Measurements from ENCODE around the gene DYNC1H1. TPM values are rescaled to one million over a fixed set of nuclear protein-coding genes. Genes with fewer than 3 reads are reported as not detected.
A peak's percentile ranks its signal among the peaks of the same experiment; 100 is the strongest.

The DYNC1H1 gene
- total RNA-seq, 4 donors from 2014 or later, result 556 to 753 (median 634) TPM

- Histone ChIP-seq H3K36me3 (peaks cover 32% of the 10 kb centered on the region), H3K4me3 (no peak overlapping the region), H3K4me1 (peaks cover 12% of the 10 kb centered on the region), H3K27me3 (no peaks in the 10 kb centered on the region), H3K27ac (peak overlapping the region; percentile 72), H3K9me3 (no peaks in the 10 kb centered on the region)
- DNase-seq (ENCODE audit: low spot score in 2 of 2), result peak in 1 of 2 donors; percentile 26
- 84% methylated on average over 5 of the region's 5 CpGs for WGBS
- TF ChIP-seq EP300 (IDR thresholded peaks at IDR 0.05), result no peak
These were observed 37.8 kb upstream of the DYNC1H1 start for GRCh38 chr14:101926620-101927019.

- DNase-seq (ENCODE audit: low spot score in 2 of 2), result peak; percentile 91 to 93
These were observed 36.5 kb upstream of the DYNC1H1 start for GRCh38 chr14:101927859-101928258.

DNA sequence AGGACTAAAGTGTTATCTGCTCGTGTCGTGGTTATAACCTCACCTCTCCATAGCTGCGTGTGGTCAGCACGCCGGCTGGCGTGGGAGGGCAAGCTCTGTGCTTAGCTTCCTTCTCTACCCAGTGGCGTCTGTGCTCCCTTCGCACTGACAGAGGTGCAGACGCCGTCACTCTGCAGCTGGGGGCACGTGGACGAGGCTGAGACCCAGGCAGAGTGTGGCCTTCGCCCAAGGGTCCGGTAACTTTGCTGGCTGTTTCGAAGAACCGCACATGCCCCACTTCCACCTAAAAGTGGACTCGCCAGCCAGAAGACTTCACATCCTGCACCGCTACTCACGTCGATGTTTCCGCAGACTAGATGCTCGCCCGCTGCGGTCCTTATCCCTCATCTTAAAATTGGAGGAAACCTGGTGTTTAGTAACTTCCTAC is 35.9 kb upstream of the DYNC1H1 start:
- H3K4me3 ChIP-seq, result no peak overlapping the region
- TF ChIP-seq CTCF (IDR thresholded peaks at IDR 0.05) (no peak), POLR2A (IDR thresholded peaks at IDR 0.05) (no peak), POLR2AphosphoS5 (IDR thresholded peaks at IDR 0.05) (no peak), EP300 (IDR thresholded peaks at IDR 0.05) (no peak)
- H3K9me3 ChIP-seq, result no peaks in the 10 kb centered on the region
- peaks cover 12% of the 10 kb centered on the region for H3K4me1 ChIP-seq
- peak in 1 of 2 donors; percentile 60 for DNase-seq (ENCODE audit: low spot score in 2 of 2)
- peaks cover 21% of the 10 kb centered on the region for H3K36me3 ChIP-seq
- WGBS, result 90% methylated on average over 23 of the region's 24 CpGs
- peak overlapping the region; percentile 45 for H3K27ac ChIP-seq
- no peaks in the 10 kb centered on the region for H3K27me3 ChIP-seq

More at GRCh38 chr14:101927859-101928258, 36.5 kb upstream of the DYNC1H1 start:
- Histone ChIP-seq H3K4me3 (no peak overlapping the region), H3K4me1 (peaks cover 12% of the 10 kb centered on the region), H3K27ac (peak overlapping the region; percentile 72), H3K36me3 (peaks cover 23% of the 10 kb centered on the region), H3K27me3 (no peaks in the 10 kb centered on the region), H3K9me3 (no peaks in the 10 kb centered on the region)
- WGBS, result 42% methylated on average over 10 of the region's 10 CpGs
- peak in 1 of 3 donors; percentile 52 for TF ChIP-seq POLR2AphosphoS5 (IDR thresholded peaks at IDR 0.05)
- TF ChIP-seq POLR2A (IDR thresholded peaks at IDR 0.05), result no peak

DNA sequence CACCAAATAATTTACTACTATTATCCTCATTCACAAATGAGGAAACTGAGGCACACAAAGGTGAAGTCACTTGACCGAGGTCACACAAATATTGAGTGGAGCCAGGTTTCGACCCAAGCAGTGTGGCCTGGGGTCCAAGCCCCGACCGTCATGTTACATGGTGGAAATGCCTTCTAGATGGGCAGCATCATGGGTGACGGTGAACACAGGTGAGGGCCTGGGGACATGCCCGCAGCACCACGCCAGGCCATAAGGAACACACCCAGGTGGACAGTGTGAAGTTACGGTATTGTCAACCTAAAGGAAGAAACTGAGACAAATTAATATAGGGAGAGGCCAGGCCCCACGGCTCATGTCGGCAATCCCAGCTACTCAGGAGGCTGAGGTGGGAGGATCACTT is 35.3 kb upstream of the DYNC1H1 start:
- peaks cover 12% of the 10 kb centered on the region for H3K4me1 ChIP-seq
- peaks cover 21% of the 10 kb centered on the region for H3K36me3 ChIP-seq
- H3K9me3 ChIP-seq, result no peaks in the 10 kb centered on the region
- no peak overlapping the region for H3K27ac ChIP-seq
- H3K27me3 ChIP-seq, result no peaks in the 10 kb centered on the region
- H3K4me3 ChIP-seq, result no peak overlapping the region
- DNase-seq (ENCODE audit: low spot score in 2 of 2), result peak in 1 of 2 donors; percentile 48
- TF ChIP-seq CTCF (IDR thresholded peaks at IDR 0.05) (no peak), POLR2A (IDR thresholded peaks at IDR 0.05) (no peak), POLR2AphosphoS5 (IDR thresholded peaks at IDR 0.05) (no peak)
- 93% methylated on average over 10 of the region's 10 CpGs for WGBS

DNA sequence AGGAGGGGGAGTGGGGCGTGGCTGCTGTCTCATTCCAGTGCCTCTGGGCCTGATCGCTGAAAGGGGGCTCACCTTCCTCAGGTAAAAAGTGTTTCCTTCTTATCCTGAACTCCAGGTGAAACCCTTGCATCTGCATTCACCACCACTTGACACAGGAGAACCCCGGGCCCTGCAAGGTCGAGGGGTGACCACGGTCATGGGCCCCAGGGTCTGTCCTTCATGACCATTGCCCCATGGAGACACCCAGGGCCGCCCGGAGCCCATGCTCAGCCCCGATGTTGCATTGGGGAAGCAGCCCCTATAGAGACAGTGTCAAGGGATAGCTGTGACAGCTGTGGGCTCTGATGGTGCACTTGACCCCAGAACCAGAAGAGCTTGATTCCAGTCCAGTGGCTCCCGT is 34.4 kb upstream of the DYNC1H1 start:
- Histone ChIP-seq H3K4me3 (no peak overlapping the region), H3K9me3 (no peaks in the 10 kb centered on the region), H3K36me3 (peaks cover 13% of the 10 kb centered on the region), H3K27me3 (peaks cover 2% of the 10 kb centered on the region), H3K4me1 (peaks cover 12% of the 10 kb centered on the region), H3K27ac (no peak overlapping the region)
- peak in 1 of 2 donors; percentile 53 for DNase-seq (ENCODE audit: low spot score in 2 of 2)
- TF ChIP-seq CTCF (IDR thresholded peaks at IDR 0.05) (no peak), EP300 (IDR thresholded peaks at IDR 0.05) (no peak), POLR2AphosphoS5 (IDR thresholded peaks at IDR 0.05) (no peak), POLR2A (IDR thresholded peaks at IDR 0.05) (no peak)
- WGBS, result 85% methylated on average over 9 of the region's 9 CpGs

GRCh38 chr14:101932673-101933072 is 31.7 kb upstream of the DYNC1H1 start:
- no peak overlapping the region for H3K27ac ChIP-seq
- WGBS, result 69% methylated on average over 7 of the region's 7 CpGs
- peak in 1 of 2 donors; percentile 35 for DNase-seq (ENCODE audit: low spot score in 2 of 2)
- H3K9me3 ChIP-seq, result no peaks in the 10 kb centered on the region
- no peak overlapping the region for H3K4me3 ChIP-seq
- H3K4me1 ChIP-seq, result peaks cover 4% of the 10 kb centered on the region
- no peaks in the 10 kb centered on the region for H3K36me3 ChIP-seq
- peaks cover 9% of the 10 kb centered on the region for H3K27me3 ChIP-seq
- no peak for TF ChIP-seq POLR2A (IDR thresholded peaks at IDR 0.05)
- no peak for TF ChIP-seq EP300 (IDR thresholded peaks at IDR 0.05)
- TF ChIP-seq POLR2AphosphoS5 (IDR thresholded peaks at IDR 0.05), result no peak
- TF ChIP-seq CTCF (IDR thresholded peaks at IDR 0.05), result no peak
